Endometrium (tissue), 2 donors: Measurements from ENCODE around the gene FBN1.

ENCODE experiments used
- FAIRE-seq: peaks from 2 replicates; lab custom pipeline; 2012; peaks lifted over from hg19 to GRCh38; lab: Jason Lieb, UNC
- donor health status: control.
- donor health status: control.

The FBN1 gene

DNA sequence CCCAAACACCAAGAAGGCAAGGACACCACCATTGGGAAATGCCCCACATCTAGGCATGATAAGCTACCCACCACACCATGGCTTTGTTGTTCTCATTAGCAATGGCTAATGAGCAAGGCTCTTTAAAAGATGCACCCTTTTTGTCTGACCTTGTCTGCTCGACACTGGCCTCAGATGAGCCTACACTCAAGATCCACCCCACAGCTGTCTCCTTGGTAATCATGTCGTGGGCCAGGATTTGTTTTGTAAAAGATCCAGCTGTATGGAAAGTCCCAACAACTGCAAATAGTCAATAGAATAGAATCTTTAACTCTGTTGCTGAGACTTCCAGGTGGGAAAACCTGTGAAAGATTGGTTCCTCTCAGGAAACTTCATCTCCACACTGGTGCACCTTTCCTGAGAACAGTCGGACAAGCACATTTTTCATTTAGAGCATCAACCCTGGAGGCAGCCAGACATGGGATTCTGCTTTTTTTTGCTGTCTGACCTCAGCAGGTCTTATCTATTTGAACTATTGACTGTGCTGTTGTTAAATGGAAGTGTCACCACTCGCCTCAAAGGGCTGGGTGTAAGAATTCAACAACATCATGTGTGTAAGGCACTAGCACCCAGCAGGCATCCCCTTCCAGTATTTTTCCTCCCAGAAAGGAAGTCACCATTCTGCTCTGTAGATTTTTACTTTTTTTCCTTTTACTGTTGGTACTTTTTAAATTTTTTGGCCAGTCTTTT lies 278.8 kb downstream of the FBN1 start:
- no peak for FAIRE-seq

DNA sequence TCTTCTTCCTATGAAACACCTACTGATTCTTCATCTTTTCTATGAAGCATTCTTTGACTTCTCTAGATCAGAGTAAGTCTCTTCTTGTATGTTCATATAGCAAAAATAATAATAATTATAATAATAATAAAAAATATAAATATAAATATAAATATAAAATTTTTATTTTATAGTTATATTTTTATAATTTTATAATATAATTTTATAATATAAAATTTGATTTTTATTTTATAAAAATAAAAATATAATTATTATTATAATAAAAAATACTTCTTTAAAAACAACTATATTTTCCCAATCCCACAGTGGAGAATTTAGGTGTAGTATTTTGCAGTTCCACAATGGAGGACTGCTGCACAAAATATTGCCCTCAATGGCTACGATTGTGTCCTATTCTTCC lies 279.9 kb downstream of the FBN1 start:
- peak; percentile 15 for FAIRE-seq

DNA sequence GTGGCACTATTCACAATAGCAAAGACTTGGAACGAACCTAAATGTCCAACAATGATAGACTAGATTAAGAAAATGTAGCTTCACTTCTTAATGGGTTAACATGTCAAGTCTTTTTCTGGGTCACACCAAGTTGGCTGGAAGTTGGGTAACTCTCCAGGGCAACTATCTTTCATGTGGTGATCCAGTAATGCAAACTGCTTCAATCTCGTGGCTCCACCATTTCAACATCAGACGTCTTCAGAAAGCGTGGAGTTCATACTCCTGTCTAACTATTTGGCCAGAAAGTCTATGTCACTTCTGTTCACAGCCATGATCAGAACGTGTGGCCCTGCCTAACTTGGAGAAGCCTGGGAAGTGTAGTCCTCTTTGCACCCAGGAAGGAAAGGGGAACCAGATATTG lies 282.0 kb downstream of the FBN1 start:
- no peak for FAIRE-seq

DNA sequence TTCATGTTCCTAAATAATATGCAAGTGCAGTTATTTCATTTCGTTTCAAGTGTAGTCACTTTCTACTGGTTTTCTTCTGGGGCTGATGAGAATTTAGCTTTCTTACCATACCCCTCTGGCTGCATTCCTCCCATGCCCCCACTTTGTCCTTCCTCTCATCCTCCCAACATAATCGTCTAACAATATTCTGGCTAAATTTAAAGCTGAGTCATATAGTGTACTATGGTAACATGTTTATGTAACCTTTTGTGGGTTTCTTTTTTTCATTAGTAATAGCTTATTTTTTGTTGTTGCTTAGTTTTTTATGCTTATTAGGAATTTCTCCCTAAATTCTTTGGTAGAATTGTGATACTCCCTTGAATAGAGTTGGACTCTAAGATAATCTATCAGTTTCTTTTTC lies 283.8 kb downstream of the FBN1 start:
- FAIRE-seq, result no peak

DNA sequence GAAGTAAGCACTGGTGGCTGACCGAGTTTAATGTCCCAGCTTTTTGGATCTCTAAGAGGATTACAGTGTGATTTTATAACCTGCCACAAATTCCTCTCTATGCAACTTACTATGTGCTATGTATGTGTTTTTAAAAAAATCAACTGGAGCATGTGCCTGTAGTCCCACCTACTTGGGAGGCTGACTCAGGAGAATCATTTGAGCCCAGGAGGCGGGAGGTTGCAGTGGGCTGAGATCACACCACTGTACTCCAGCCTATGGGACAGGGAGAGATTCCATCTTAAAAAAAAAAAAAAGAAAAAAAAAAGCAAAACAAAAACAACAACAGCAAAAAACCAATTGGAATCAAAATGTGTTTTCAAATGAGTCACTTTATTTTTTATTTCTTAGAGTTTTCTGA lies 284.7 kb downstream of the FBN1 start:
- peak; percentile 61 for FAIRE-seq
